Left lung (tissue), 10 donors: ENCODE data around the gene SNX2. TPM values are rescaled to one million over a fixed set of nuclear protein-coding genes. Genes with fewer than 3 reads are reported as not detected.

Source experiments
- ATAC-seq: fragments of 200-7000 bp; cut with Tn5 transposase; one replicate; pipeline ENCODE4 v1.9.1; 2020; ENCODE audit warnings: moderate library complexity
- DNase-seq, 4 donors: peaks; one replicate each; pipeline ENCODE4 v3.0.0-alpha.2; 2013 to 2020
- H3K27ac ChIP-seq, 2 donors: fragments of 200-600 bp; sonication (generic) in 1 of 2; one replicate each; pipeline versions ENCODE4 v1.5.0 to v1.8.0; 2020 to 2021
- H3K27me3 ChIP-seq, 2 donors: fragments of 200-600 bp; sonication (generic) in 1 of 2; one replicate each; pipeline versions ENCODE4 v1.5.0 to v1.8.0; 2020 to 2021
- H3K36me3 ChIP-seq, 2 donors: fragments of 200-600 bp; sonication (generic) in 1 of 2; one replicate each; pipeline versions ENCODE4 v1.5.0 to v1.8.0; 2020 to 2021
- H3K4me1 ChIP-seq, 2 donors: fragments of 200-600 bp; one replicate each; pipeline ENCODE4 v1.8.0; 2021
- H3K4me3 ChIP-seq, 2 donors: fragments of 200-600 bp; sonication (generic) in 1 of 2; one replicate each; pipeline versions ENCODE4 v1.5.0 to v1.8.0; 2020 to 2021; ENCODE audit warnings: mild to moderate bottlenecking in 1 of 2
- H3K9me3 ChIP-seq, 2 donors: fragments of 200-600 bp; sonication (generic) in 1 of 2; one replicate each; pipeline versions ENCODE4 v1.5.0 to v1.8.0; 2020 to 2021
- CTCF ChIP-seq, 2 donors: fragments of 200-600 bp; sonication (generic) in 1 of 2; IDR thresholded peaks; one replicate each; pipeline versions ENCODE4 v1.5.0 to v1.8.0; 2021; ENCODE audit warnings: antibody characterized with exemption in 2 of 2
- intact Hi-C, 2 donors: fragments of 100-400 bp; cut with DNase I; formaldehyde crosslinking; loops; one replicate each; pipeline versions ENCODE4 v1.11.2 to v1.14.2; 2022
- polyA plus RNA-seq, 6 donors: library from polyadenylated mRNA; unstranded; fragments of 120-200 nt; gene quantifications; one replicate each; pipeline ENCODE4 v1.2.1, GENCODE V29; 2013; ENCODE audit not compliant: insufficient read length in 6 of 6
- total RNA-seq, 2 donors: library from RNA; stranded (reverse); fragmentation: NEBNext Ultra II Directional; extraction: Animal tissue kit (Norgen Biotek cat#: 25700); gene quantifications; one replicate each; pipeline ENCODE4 v1.2.1, GENCODE V29; 2021
- donor health status: DM: no; HTN: yes; CAD: no.
- donor health status: DM: no; HTN: no; CAD: no.

The SNX2 gene
- total and polyA plus RNA-seq, 8 donors, result 85.1 to 128 (median 101) TPM

- no peak for DNase-seq
- intact Hi-C loops, result no loop called here
- no peak for TF ChIP-seq CTCF (IDR thresholded peaks at IDR 0.05)
- peaks cover 0 to 8% of the 10 kb centered on the region in 2 donors for H3K4me1 ChIP-seq
- peak overlapping the region in 1 of 2 donors; percentile 20 for H3K27ac ChIP-seq
- no peaks in the 10 kb centered on the region for H3K36me3 ChIP-seq
- H3K4me3 ChIP-seq, result no peak overlapping the region
- no peak for ATAC-seq
- no peaks in the 10 kb centered on the region for H3K27me3 ChIP-seq
- H3K9me3 ChIP-seq, result no peaks in the 10 kb centered on the region
These were observed 4.4 kb upstream of the SNX2 start for GRCh38 chr5:122770477-122770876.

GRCh38 chr5:122772446-122772845, 2.4 kb upstream of the SNX2 start:
- no peak for TF ChIP-seq CTCF (IDR thresholded peaks at IDR 0.05)
- H3K27ac ChIP-seq, result no peak overlapping the region
- H3K9me3 ChIP-seq, result no peaks in the 10 kb centered on the region
- no peak for ATAC-seq
- intact Hi-C loops, result no loop called here
- H3K36me3 ChIP-seq, result no peaks in the 10 kb centered on the region
- H3K27me3 ChIP-seq, result no peaks in the 10 kb centered on the region
- H3K4me3 ChIP-seq, result no peak overlapping the region
- H3K4me1 ChIP-seq, result peaks cover 0 to 24% of the 10 kb centered on the region in 2 donors
- DNase-seq, result no peak

GRCh38 chr5:122773619-122774018, 1.3 kb upstream of the SNX2 start:
- DNase-seq, result no peak
- Histone ChIP-seq H3K4me3 (no peak overlapping the region), H3K9me3 (no peaks in the 10 kb centered on the region), H3K27me3 (no peaks in the 10 kb centered on the region), H3K4me1 (peaks cover 0 to 35% of the 10 kb centered on the region in 2 donors), H3K27ac (no peak overlapping the region), H3K36me3 (no peaks in the 10 kb centered on the region)
- ATAC-seq, result no peak
- intact Hi-C loops, result no loop called here
- TF ChIP-seq CTCF (IDR thresholded peaks at IDR 0.05), result no peak

- Histone ChIP-seq H3K4me3 (peak overlapping the region; percentile 21 to 86), H3K27ac (peak overlapping the region; percentile 57 to 97)
- ATAC-seq, result peak; percentile 28
These were observed 390 bp upstream of the SNX2 start for GRCh38 chr5:122774519-122774860.

More at GRCh38 chr5:122774519-122774860, 390 bp upstream of the SNX2 start:
- no peaks in the 10 kb centered on the region for H3K9me3 ChIP-seq
- no peak for TF ChIP-seq CTCF (IDR thresholded peaks at IDR 0.05)
- intact Hi-C loops, result no loop called here
- peaks cover 0 to 39% of the 10 kb centered on the region in 2 donors for H3K4me1 ChIP-seq
- no peak for DNase-seq
- no peaks in the 10 kb centered on the region for H3K36me3 ChIP-seq
- no peaks in the 10 kb centered on the region for H3K27me3 ChIP-seq
